Tibial nerve (tissue), 4 donors: Measurements from ENCODE around the gene SLC35E1. TPM values are rescaled to one million over a fixed set of nuclear protein-coding genes. Genes with fewer than 3 reads are reported as not detected.

Source experiments
- DNase-seq, 2 donors: peaks; one replicate each; pipeline ENCODE4 v3.0.0-alpha.2; 2019; ENCODE audit warnings: low spot score in 2 of 2
- H3K27ac ChIP-seq, 4 donors: fragments of 200-600 bp; sonication (generic) in 3 of 4; one replicate each; pipeline ENCODE4 v1.5.1; 2017 to 2019; ENCODE audit warnings: mild to moderate bottlenecking in 1 of 4
- H3K27me3 ChIP-seq, 2 donors: fragments of 200-600 bp; sonication (generic) in 1 of 2; one replicate each; pipeline versions ENCODE4 v1.5.1 to v1.6.0; 2017 to 2019
- H3K36me3 ChIP-seq, 3 donors: fragments of 200-600 bp; sonication (generic); one replicate each; pipeline ENCODE4 v1.5.1; 2018 to 2019
- H3K4me1 ChIP-seq, 4 donors: fragments of 200-600 bp; sonication (generic) in 3 of 4; one replicate each; pipeline ENCODE4 v1.5.1; 2017 to 2019
- H3K4me3 ChIP-seq, 4 donors: fragments of 200-600 bp; sonication (generic) in 3 of 4; one replicate each; pipeline ENCODE4 v1.5.1; 2017 to 2019; ENCODE audit warnings: mild to moderate bottlenecking in 1 of 4, moderate library complexity in 1 of 4
- H3K9me3 ChIP-seq, 4 donors: fragments of 200-600 bp; sonication (generic) in 3 of 4; one replicate each; pipeline ENCODE4 v1.5.1; 2017 to 2019
- EP300 ChIP-seq, 2 donors: sonication (generic); formaldehyde crosslinking; IDR thresholded peaks; one replicate each; pipeline ENCODE4 v1.6.1; 2017; ENCODE audit warnings: antibody characterized with exemption in 2 of 2, mild to moderate bottlenecking in 1 of 2
- POLR2A ChIP-seq, 2 donors: fragments of 450-650 bp; IDR thresholded peaks; one replicate each; pipeline ENCODE4 v1.6.1; 2017; ENCODE audit warnings: antibody characterized with exemption in 2 of 2, mild to moderate bottlenecking in 2 of 2, moderate library complexity in 2 of 2
- WGBS, 2 donors: methylation state at CpG; one replicate each; pipeline ENCODE4 v1.1.5; 2018; 5-methylcytosine and 5-hydroxymethylcytosine counted together
- total RNA-seq, 4 donors: library from RNA; depleted of rRNA; stranded (reverse); fragments of >200 nt; gene quantifications; one replicate each; pipeline ENCODE4 v1.1.0, GENCODE V29; 2016
- TF ChIP-seq, protein P1 (sequence below), 5 experiments: fragments of 200-600 bp in 3 of 5; fragments of 450-650 bp in 2 of 5; sonication (generic) in 3 of 5; IDR thresholded peaks; one replicate each; pipeline ENCODE4 v1.5.1; 2016 to 2019; ENCODE audit warnings: antibody characterized with exemption in 5 of 5, mild to moderate bottlenecking in 3 of 5, moderate library complexity in 2 of 5

SLC35E1 gene
- total RNA-seq, 4 donors from 2014 or later, result 24.9 to 29.5 (median 28.0) TPM

- no peaks in the 10 kb centered on the region for H3K27me3 ChIP-seq
- no peak overlapping the region for H3K27ac ChIP-seq
- H3K36me3 ChIP-seq, result peaks cover 14 to 100% (median 53%) of the 10 kb centered on the region in 3 donors
- TF ChIP-seq, protein P1, sequence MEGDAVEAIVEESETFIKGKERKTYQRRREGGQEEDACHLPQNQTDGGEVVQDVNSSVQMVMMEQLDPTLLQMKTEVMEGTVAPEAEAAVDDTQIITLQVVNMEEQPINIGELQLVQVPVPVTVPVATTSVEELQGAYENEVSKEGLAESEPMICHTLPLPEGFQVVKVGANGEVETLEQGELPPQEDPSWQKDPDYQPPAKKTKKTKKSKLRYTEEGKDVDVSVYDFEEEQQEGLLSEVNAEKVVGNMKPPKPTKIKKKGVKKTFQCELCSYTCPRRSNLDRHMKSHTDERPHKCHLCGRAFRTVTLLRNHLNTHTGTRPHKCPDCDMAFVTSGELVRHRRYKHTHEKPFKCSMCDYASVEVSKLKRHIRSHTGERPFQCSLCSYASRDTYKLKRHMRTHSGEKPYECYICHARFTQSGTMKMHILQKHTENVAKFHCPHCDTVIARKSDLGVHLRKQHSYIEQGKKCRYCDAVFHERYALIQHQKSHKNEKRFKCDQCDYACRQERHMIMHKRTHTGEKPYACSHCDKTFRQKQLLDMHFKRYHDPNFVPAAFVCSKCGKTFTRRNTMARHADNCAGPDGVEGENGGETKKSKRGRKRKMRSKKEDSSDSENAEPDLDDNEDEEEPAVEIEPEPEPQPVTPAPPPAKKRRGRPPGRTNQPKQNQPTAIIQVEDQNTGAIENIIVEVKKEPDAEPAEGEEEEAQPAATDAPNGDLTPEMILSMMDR (IDR thresholded peaks at IDR 0.05), result no peak
- TF ChIP-seq EP300 (IDR thresholded peaks at IDR 0.05) (no peak), POLR2A (IDR thresholded peaks at IDR 0.05) (no peak)
- no peaks in the 10 kb centered on the region for H3K9me3 ChIP-seq
- no peak overlapping the region for H3K4me3 ChIP-seq
- DNase-seq, result no peak
- 85 to 88% methylated on average over 41 to 45 of the region's 45 CpGs for WGBS, 2 donors
- no peaks in the 10 kb centered on the region for H3K4me1 ChIP-seq
Observed at GRCh38 chr19:16520074-16520973, 51.9 kb downstream of the SLC35E1 start.

GRCh38 chr19:16519230-16519687 lies 53.0 kb downstream of the SLC35E1 start:
- 90 to 93% methylated on average over 24 of the region's 24 CpGs for WGBS, 2 donors
- no peak for DNase-seq
- Histone ChIP-seq H3K27me3 (no peaks in the 10 kb centered on the region), H3K4me3 (no peak overlapping the region), H3K9me3 (no peaks in the 10 kb centered on the region), H3K27ac (no peak overlapping the region), H3K36me3 (peaks cover 14 to 100% (median 43%) of the 10 kb centered on the region in 3 donors), H3K4me1 (no peaks in the 10 kb centered on the region)
- TF ChIP-seq, protein P1 (IDR thresholded peaks at IDR 0.05), result no peak

DNA sequence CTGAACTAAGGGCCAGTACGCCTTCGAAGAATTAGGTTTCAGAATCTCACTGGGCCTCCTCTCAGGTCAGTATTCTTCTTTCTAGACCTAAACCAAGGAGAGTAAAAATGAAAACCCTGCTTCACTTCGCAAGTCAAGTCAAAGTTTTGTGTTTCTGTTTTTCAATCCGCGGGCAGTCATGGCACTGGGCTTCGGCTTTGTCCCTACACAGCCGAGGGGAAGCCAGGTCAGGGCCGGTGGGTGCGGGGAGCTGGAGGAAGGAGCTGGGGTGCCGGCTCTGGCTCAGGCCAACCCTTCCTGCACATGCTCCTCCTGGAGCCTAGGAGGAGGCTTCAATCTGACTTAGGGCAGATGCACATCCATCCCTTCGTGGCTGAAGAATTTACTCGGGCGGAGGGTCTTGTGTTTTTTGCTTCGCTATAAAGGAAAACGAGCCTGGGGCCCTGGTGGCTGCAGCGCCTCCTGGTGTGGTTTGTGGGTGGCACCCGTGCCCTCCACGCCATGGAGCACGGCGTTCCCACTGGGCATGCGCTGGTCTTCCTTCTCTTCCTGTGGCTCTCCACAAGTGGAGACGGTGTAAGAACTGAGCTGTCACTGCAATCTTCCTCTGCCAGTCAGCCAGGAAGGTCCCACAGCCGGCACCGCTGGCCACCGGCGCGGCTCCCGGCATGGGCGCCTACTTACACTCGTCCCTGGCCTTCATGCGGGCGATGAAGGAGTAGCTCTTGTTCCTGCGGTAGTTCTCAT lies 53.6 kb downstream of the SLC35E1 start:
- no peaks in the 10 kb centered on the region for H3K4me1 ChIP-seq
- WGBS, 2 donors, result 83 to 88% methylated on average over 30 to 33 of the region's 33 CpGs
- H3K36me3 ChIP-seq, result peaks cover 14 to 100% (median 41%) of the 10 kb centered on the region in 3 donors
- TF ChIP-seq POLR2A (IDR thresholded peaks at IDR 0.05) (no peak), EP300 (IDR thresholded peaks at IDR 0.05) (no peak)
- TF ChIP-seq, protein P1 (IDR thresholded peaks at IDR 0.05), result no peak
- no peaks in the 10 kb centered on the region for H3K27me3 ChIP-seq
- H3K9me3 ChIP-seq, result no peaks in the 10 kb centered on the region
- DNase-seq, result no peak
- H3K27ac ChIP-seq, result no peak overlapping the region
- H3K4me3 ChIP-seq, result no peak overlapping the region

DNA sequence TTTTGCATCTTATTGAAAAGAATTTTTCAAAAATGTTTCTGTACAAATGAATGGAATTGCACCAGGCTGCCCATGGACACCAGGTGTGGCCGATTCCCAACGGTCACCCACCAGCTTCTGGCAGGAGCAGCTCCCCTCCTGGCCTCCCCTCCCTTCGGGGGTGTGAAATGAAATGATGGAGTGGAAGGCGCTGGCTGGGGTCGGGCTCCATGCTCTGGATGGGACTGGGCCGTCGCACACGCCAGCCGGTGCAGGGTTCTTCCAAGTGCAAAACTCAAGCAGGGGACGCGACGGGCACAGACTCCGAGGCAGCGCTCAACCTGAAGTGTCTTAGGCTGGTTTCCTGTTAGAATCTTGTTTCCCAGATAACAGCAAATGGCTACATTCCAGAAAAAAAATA lies 54.2 kb downstream of the SLC35E1 start:
- H3K36me3 ChIP-seq, result peaks cover 11 to 100% (median 36%) of the 10 kb centered on the region in 3 donors
- no peaks in the 10 kb centered on the region for H3K4me1 ChIP-seq
- H3K27ac ChIP-seq, result no peak overlapping the region
- H3K9me3 ChIP-seq, result no peaks in the 10 kb centered on the region
- 83 to 90% methylated on average over 14 of the region's 14 CpGs for WGBS, 2 donors
- DNase-seq, result no peak
- no peak for TF ChIP-seq EP300 (IDR thresholded peaks at IDR 0.05)
- TF ChIP-seq, protein P1 (IDR thresholded peaks at IDR 0.05), result no peak
- TF ChIP-seq POLR2A (IDR thresholded peaks at IDR 0.05), result no peak
- H3K27me3 ChIP-seq, result no peaks in the 10 kb centered on the region
- no peak overlapping the region for H3K4me3 ChIP-seq
